Kidney (tissue), 14 donors: ENCODE data around the gene ALS2CL. TPM values are rescaled to one million over a fixed set of nuclear protein-coding genes. Genes with fewer than 3 reads are reported as not detected.

Experiments
- DNase-seq, 5 donors: peaks; one replicate each; pipeline ENCODE4 v3.0.0-alpha.2; 2013 to 2020
- FAIRE-seq: peaks from 2 replicates; lab custom pipeline; 2012; peaks lifted over from hg19 to GRCh38; lab: Jason Lieb, UNC
- H3K27ac ChIP-seq, 2 donors: one replicate each; pipeline ENCODE4 v1.7.0; 2013; ENCODE audit warnings: low read depth in 2 of 2, low read length in 2 of 2, inconsistent platforms in 1 of 2
- H3K27me3 ChIP-seq: one replicate; pipeline ENCODE4 v1.7.1; 2013; ENCODE audit warnings: low read length, inconsistent platforms; ENCODE audit not compliant: control insufficient read depth, insufficient read depth
- H3K36me3 ChIP-seq, 3 donors: one replicate each; pipeline versions ENCODE4 v1.7.0 to v1.7.1; 2013; ENCODE audit warnings: low read length in 3 of 3, control low read depth in 1 of 3, inconsistent platforms in 1 of 3; ENCODE audit not compliant: insufficient read depth in 3 of 3, control insufficient read depth in 2 of 3
- H3K4me1 ChIP-seq, 3 donors: one replicate each; pipeline versions ENCODE4 v1.7.0 to v1.7.1; 2013; ENCODE audit warnings: low read length in 3 of 3, inconsistent platforms in 1 of 3, low read depth in 1 of 3; ENCODE audit not compliant: control insufficient read depth in 2 of 3, insufficient read depth in 2 of 3
- H3K4me3 ChIP-seq, 3 donors: one replicate each; pipeline versions ENCODE4 v1.7.0 to v1.8.1; 2013; ENCODE audit warnings: low read length in 3 of 3, control low read depth in 1 of 3, inconsistent platforms in 1 of 3
- H3K9ac ChIP-seq, 3 donors: one replicate each; pipeline versions ENCODE4 v1.7.0 to v1.7.1; 2013; ENCODE audit warnings: low read length in 3 of 3, control low read depth in 1 of 3, inconsistent platforms in 1 of 3
- H3K9me3 ChIP-seq, 3 donors: one replicate each; pipeline versions ENCODE4 v1.7.0 to v1.7.1; 2013; ENCODE audit warnings: low read length in 3 of 3, control low read depth in 1 of 3, inconsistent platforms in 1 of 3; ENCODE audit not compliant: control insufficient read depth in 2 of 3, insufficient read depth in 1 of 3
- intact Hi-C: fragments of 100-400 bp; cut with DNase I; formaldehyde crosslinking; loops from one replicate; pipeline ENCODE4 v1.11.1; 2022
- polyA plus RNA-seq: library from polyadenylated mRNA; stranded (reverse); fragments of 350-450 nt; fragmentation: Illumina TruSeq; extraction: RNeasy Lipid Tissue Mini Kit (QIAGEN cat#74804); gene quantifications from one replicate; pipeline ENCODE4 v1.2.3, GENCODE V29; 2014; ENCODE audit warnings: low read depth, low replicate concordance; ENCODE audit not compliant: insufficient read depth
- total RNA-seq: library from RNA; stranded (reverse); fragmentation: NEBNext Ultra II Directional; extraction: Animal tissue kit (Norgen Biotek cat#: 25700); gene quantifications from one replicate; pipeline ENCODE4 v1.2.1, GENCODE V29; 2021
- TF ChIP-seq, protein P1 (sequence below): IDR thresholded peaks from 3 replicates; pipeline ENCODE4 v1.5.1; 2012; ENCODE audit warnings: mild to moderate bottlenecking, moderate library complexity, borderline replicate concordance; ENCODE audit not compliant: insufficient read depth; ENCODE audit errors: extremely low read depth
- donor health status: control.
- donor health status: control.
- donor health status: control.
- donor health status: control.
- donor health status: control.
- donor health status: DM: yes; HTN: yes; CAD: no.
- donor health status: Normal renal cell carcinoma (clear cell type).

Gene ALS2CL
- total and polyA plus RNA-seq, 2 donors from 2014 or later, result 43.0 to 78.9 TPM

DNA sequence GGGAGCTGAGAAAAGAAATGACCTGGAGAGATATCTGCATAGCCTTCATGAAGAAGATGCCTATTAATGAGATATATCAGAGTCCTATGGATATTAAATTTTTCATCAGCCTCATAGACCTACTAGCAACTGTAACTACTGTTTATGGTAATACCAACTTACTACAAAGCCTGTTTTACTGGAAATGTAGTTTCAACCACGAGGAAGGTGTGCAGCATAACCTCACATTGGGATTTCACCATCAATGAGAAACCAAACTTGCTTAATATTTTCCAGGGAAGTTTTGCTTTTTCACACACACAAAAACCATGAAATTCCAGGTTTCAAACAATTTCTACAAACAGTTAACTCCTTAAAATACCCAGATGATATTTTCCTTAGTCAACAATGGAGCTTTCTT, 49.8 kb downstream of the ALS2CL start:
- H3K27me3 ChIP-seq, result no peaks in the 10 kb centered on the region
- FAIRE-seq, result no peak
- H3K4me1 ChIP-seq, result no peaks in the 10 kb centered on the region
- H3K4me3 ChIP-seq, result no peak overlapping the region
- H3K9me3 ChIP-seq, result peaks cover 0 to 2% (median 0%) of the 10 kb centered on the region in 3 donors
- no peaks in the 10 kb centered on the region for H3K36me3 ChIP-seq
- TF ChIP-seq, protein P1, sequence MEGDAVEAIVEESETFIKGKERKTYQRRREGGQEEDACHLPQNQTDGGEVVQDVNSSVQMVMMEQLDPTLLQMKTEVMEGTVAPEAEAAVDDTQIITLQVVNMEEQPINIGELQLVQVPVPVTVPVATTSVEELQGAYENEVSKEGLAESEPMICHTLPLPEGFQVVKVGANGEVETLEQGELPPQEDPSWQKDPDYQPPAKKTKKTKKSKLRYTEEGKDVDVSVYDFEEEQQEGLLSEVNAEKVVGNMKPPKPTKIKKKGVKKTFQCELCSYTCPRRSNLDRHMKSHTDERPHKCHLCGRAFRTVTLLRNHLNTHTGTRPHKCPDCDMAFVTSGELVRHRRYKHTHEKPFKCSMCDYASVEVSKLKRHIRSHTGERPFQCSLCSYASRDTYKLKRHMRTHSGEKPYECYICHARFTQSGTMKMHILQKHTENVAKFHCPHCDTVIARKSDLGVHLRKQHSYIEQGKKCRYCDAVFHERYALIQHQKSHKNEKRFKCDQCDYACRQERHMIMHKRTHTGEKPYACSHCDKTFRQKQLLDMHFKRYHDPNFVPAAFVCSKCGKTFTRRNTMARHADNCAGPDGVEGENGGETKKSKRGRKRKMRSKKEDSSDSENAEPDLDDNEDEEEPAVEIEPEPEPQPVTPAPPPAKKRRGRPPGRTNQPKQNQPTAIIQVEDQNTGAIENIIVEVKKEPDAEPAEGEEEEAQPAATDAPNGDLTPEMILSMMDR, result no peak
- no peak for DNase-seq
- no peak overlapping the region for H3K27ac ChIP-seq
- intact Hi-C loops, result no loop called here
- no peak overlapping the region for H3K9ac ChIP-seq

DNA sequence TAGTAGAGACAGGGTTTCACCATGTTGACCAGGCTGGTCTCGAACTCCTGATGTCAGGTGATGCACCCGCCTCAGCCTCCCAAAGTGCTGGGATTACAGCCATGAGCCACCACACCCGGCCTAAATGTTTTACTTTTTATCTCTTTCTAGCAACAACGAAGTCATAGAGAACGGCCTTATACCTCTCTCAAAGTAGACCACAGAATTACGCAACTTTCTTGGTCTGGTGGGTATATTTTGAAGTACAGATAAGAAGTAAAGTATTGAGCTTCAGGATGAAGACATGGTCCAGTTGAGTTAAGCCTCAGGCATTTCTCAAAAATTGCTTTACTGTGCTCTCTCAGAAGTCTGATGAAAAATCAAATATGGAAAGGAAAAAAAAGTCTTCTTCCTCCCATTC, 50.5 kb downstream of the ALS2CL start:
- no peak for FAIRE-seq
- Histone ChIP-seq H3K4me3 (no peak overlapping the region), H3K9me3 (peaks cover 0 to 2% (median 0%) of the 10 kb centered on the region in 3 donors), H3K4me1 (no peaks in the 10 kb centered on the region), H3K27ac (no peak overlapping the region), H3K27me3 (no peaks in the 10 kb centered on the region), H3K36me3 (no peaks in the 10 kb centered on the region), H3K9ac (no peak overlapping the region)
- TF ChIP-seq, protein P1, result no peak
- DNase-seq, result no peak
- intact Hi-C loops, result no loop called here

DNA sequence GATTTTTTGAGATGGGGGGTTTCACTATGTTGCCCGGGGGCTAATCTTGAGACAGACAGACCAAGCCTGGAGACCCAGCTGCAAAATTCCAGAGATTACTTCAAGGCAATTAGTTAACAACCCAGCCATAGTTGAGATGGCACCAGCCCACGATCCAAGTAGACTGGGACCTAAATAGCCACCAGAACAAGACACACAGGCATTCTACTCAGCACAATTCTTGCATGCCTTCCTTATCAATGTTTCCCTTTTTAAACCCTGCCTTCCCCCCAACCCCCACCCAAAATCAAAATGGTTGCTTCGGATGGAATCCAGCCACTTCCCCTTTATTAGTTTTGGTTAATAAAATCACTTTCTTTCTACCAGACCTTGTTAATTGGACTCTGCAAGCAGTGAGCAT, 52.6 kb downstream of the ALS2CL start:
- Histone ChIP-seq H3K27me3 (no peaks in the 10 kb centered on the region), H3K36me3 (no peaks in the 10 kb centered on the region), H3K9me3 (peaks cover 0 to 2% (median 0%) of the 10 kb centered on the region in 3 donors), H3K27ac (no peak overlapping the region), H3K9ac (no peak overlapping the region), H3K4me1 (no peaks in the 10 kb centered on the region), H3K4me3 (no peak overlapping the region)
- TF ChIP-seq, protein P1, result no peak
- FAIRE-seq, result no peak
- intact Hi-C loops, result no loop called here
- DNase-seq, result no peak

DNA sequence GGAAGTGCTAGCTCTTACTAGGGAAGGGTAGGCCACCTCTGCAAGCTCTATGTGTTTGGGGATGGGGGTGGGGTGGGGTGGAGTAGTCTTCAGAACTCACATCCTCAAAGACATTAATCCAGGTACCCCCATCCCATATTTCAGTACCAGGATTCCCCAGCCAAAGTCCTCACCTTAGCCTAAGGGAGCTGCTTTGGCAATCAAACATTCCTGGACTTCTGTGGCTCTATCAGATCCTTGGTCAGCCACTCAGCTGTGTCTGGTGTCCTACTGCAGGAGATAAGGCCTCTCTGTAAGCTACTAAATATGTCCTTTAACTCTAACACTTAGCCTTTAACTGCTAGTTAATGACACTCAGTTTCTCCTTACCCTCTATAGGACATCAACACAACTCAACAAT, 54.3 kb downstream of the ALS2CL start:
- Histone ChIP-seq H3K9ac (no peak overlapping the region), H3K27me3 (no peaks in the 10 kb centered on the region), H3K27ac (no peak overlapping the region), H3K9me3 (peaks cover 0 to 2% (median 0%) of the 10 kb centered on the region in 3 donors), H3K4me3 (no peak overlapping the region), H3K4me1 (no peaks in the 10 kb centered on the region), H3K36me3 (no peaks in the 10 kb centered on the region)
- TF ChIP-seq, protein P1, result no peak
- intact Hi-C loops, result no loop called here
- DNase-seq, result no peak
- FAIRE-seq, result no peak
